ENCODE data around the gene HOXD3.

Gene HOXD3

DNA sequence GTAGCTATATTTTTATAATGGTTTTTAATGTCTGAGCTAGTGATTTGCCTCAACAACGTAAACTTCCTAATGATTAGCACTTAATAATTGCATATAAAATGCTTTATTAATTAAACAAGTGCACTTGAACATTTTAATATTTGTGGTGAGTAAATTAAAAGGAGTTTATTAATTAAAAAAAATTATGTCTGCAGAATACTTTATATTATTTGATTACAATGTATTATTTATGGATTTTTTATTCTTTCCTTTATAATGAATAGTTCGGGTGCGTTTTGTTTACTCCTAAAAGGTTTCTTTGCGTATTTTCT, 25.3 kb upstream of the HOXD3 start:
- no peak overlapping the region for H3K4me3 ChIP-seq (ENCODE audit: low read depth, low read length)
- TF ChIP-seq CTCF (IDR thresholded peaks at IDR 0.05; ENCODE audit: borderline replicate concordance, insufficient read depth, low read depth, low read length): no peak

DNA sequence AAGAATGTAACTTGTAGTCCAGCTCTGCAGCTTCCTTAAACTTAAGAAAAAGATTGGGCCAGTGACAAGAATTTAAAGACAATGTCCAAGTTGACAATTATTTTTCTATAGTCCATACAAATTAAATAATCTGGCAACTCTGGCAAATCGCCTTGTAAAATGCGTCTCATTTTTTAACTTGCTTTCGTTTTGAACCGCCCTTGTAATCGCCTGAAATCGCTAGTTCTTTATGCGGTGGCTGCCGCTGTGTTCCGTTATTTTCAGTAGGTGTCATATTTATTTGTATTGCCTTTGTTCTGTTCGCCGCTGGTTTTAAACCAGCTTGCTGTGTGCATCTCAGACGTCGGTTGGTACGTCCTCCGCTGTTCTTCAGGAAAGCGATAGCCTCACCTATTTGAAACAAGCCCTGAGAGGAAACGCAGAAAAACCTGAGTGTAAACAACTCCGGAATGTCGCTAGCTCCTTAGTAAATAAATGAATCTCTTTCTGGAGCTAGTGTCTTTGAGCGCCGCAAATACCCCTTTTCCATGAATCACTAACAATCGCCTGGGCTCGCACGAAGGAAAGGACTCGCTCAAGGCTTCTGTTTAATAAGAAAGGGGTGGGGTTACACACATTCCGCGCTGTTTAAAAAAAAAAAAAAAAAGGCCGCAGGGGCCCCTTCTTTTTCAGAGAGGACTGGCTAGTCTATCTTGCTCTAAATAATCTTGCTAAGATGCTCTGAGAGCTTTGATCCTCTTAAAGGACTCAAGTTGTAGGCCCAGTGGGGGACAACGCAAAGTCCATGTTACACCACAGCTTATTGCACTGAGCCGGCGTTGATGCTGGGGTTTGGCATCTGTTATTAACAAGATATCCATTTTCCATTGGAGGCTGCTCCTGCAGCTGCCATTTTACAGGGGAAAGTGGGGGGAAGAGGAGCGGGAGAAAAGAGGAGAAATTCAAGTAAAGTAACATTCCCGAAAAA, 24.6 kb upstream of the HOXD3 start:
- H3K4me3 ChIP-seq (ENCODE audit: low read depth, low read length): no peak overlapping the region
- no peak for TF ChIP-seq CTCF (IDR thresholded peaks at IDR 0.05; ENCODE audit: borderline replicate concordance, insufficient read depth, low read depth, low read length)

- no peak overlapping the region for H3K4me3 ChIP-seq (ENCODE audit: low read depth, low read length)
- TF ChIP-seq CTCF (IDR thresholded peaks at IDR 0.05; ENCODE audit: borderline replicate concordance, insufficient read depth, low read depth, low read length): no peak
Observed at GRCh38 chr2:176133389-176133788, 23.7 kb upstream of the HOXD3 start.

DNA sequence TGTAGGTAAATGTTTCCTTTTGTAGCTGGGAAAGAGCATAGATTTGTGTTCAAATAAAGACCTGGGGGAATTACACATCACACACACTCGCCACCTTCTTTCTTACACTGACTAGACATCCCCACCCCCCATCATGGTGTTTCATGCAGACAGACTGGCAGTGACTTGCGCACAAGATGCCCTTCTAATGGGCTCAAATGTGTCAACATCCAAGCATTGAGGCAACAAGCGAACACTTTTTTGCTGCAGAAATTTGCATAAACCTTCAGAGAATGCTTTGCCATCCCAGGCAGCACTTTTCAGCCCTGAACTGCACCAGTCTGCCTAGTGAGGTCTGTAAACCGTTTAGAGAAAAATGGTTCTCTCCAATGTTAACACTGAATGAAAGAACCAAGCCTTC, 23.1 kb upstream of the HOXD3 start:
- H3K4me3 ChIP-seq (ENCODE audit: low read depth, low read length): no peak overlapping the region
- no peak for TF ChIP-seq CTCF (IDR thresholded peaks at IDR 0.05; ENCODE audit: borderline replicate concordance, insufficient read depth, low read depth, low read length)

- no peak overlapping the region for H3K4me3 ChIP-seq (ENCODE audit: low read depth, low read length)
- no peak for TF ChIP-seq CTCF (IDR thresholded peaks at IDR 0.05; ENCODE audit: borderline replicate concordance, insufficient read depth, low read depth, low read length)
Observed at GRCh38 chr2:176135035-176135440, 22.1 kb upstream of the HOXD3 start.

DNA sequence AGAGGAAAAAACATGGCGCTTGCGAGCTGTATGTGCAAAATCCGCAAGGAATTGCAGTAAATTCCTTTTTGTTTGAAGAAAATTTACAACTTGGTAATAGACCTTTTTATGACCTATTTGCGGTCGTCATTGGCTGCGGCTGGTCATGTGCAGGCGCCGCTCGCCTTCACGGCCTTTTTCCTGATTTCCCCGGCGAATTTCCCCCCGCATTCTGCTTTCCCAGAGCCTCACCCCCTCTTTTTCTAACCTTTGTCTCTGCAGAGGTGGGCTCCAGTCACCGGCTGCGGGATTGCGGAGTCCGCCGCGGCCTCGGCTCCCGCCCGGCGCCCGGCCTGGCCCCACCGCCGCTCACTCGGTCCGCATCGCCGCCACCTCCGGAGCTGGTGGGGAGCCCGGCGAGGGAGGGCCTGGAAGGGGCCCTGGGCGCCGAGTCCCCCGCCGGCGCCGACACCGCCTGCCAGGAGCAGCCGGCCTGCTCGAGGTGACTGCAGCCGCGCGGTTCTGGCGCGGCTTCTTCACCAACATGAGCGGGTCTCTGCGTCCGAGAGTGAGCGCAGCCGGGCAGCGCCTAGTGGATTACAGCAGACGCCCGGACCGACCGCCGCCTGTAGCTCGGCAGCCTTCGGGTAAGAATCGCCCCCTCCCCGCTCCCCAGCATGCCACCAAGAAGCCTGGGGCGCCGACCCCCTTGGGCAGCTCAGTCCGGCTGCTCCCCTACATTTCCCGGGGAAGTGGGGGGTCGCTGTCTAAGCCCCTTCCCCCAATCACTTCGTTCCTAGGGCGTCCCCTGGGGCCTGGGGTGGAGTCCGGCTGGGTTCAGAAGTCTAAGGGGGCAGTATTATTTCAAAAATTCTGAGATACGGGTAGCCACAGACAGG, 20.5 kb upstream of the HOXD3 start:
- no peak for TF ChIP-seq CTCF (IDR thresholded peaks at IDR 0.05; ENCODE audit: borderline replicate concordance, insufficient read depth, low read depth, low read length)
- peak overlapping the region; percentile 12 for H3K4me3 ChIP-seq (ENCODE audit: low read depth, low read length)
